ENCODE measurements around the gene PHYHIPL. TPM values are rescaled to one million over a fixed set of nuclear protein-coding genes. Genes with fewer than 3 reads are reported as not detected.

The PHYHIPL gene
- total RNA-seq, 2 donors from 2014 or later: 2.6 TPM; not detected in 1

GRCh38 chr10:59245686-59246085 lies 69.2 kb downstream of the PHYHIPL start:
- no peaks in the 10 kb centered on the region for H3K9me3 ChIP-seq
- no peaks in the 10 kb centered on the region for H3K36me3 ChIP-seq
- no peak overlapping the region for H3K27ac ChIP-seq
- no peak for ATAC-seq (ENCODE audit: insufficient number of reproducible peaks, low FRiP score, low read depth)
- H3K4me3 ChIP-seq: no peak overlapping the region
- peaks cover 0 to 2% of the 10 kb centered on the region in 2 donors for H3K4me1 ChIP-seq (ENCODE audit: control insufficient read depth in 1 of 2, low read depth in 2 of 2)
- DNase-seq (ENCODE audit: low spot score): no peak
- no peak for TF ChIP-seq CTCF (IDR thresholded peaks at IDR 0.05)
- H3K27me3 ChIP-seq (replicated peaks; ENCODE audit: insufficient read depth): no peaks in the 10 kb centered on the region

- DNase-seq (ENCODE audit: low spot score) (no peak), ATAC-seq (ENCODE audit: insufficient number of reproducible peaks, low FRiP score, low read depth) (no peak)
- Histone ChIP-seq H3K4me3 (no peak overlapping the region), H3K4me1 (ENCODE audit: control insufficient read depth in 1 of 2, low read depth in 2 of 2) (no peaks in the 10 kb centered on the region), H3K9me3 (no peaks in the 10 kb centered on the region), H3K27me3 (replicated peaks; ENCODE audit: insufficient read depth) (no peaks in the 10 kb centered on the region), H3K27ac (no peak overlapping the region), H3K36me3 (no peaks in the 10 kb centered on the region)
- TF ChIP-seq CTCF (IDR thresholded peaks at IDR 0.05): no peak
Observed at GRCh38 chr10:59252491-59252890, 76.0 kb downstream of the PHYHIPL start.

GRCh38 chr10:59255463-59255862 lies 79.0 kb downstream of the PHYHIPL start:
- no peak overlapping the region for H3K27ac ChIP-seq
- H3K36me3 ChIP-seq: no peaks in the 10 kb centered on the region
- no peaks in the 10 kb centered on the region for H3K27me3 ChIP-seq (replicated peaks; ENCODE audit: insufficient read depth)
- H3K9me3 ChIP-seq: no peaks in the 10 kb centered on the region
- no peak for ATAC-seq (ENCODE audit: insufficient number of reproducible peaks, low FRiP score, low read depth)
- H3K4me3 ChIP-seq: no peak overlapping the region
- no peak for DNase-seq (ENCODE audit: low spot score)
- TF ChIP-seq CTCF (IDR thresholded peaks at IDR 0.05): no peak
- H3K4me1 ChIP-seq (ENCODE audit: control insufficient read depth in 1 of 2, low read depth in 2 of 2): no peaks in the 10 kb centered on the region

- H3K9me3 ChIP-seq: no peaks in the 10 kb centered on the region
- no peaks in the 10 kb centered on the region for H3K36me3 ChIP-seq
- DNase-seq (ENCODE audit: low spot score): no peak
- no peaks in the 10 kb centered on the region for H3K27me3 ChIP-seq (replicated peaks; ENCODE audit: insufficient read depth)
- H3K4me1 ChIP-seq (ENCODE audit: control insufficient read depth in 1 of 2, low read depth in 2 of 2): no peaks in the 10 kb centered on the region
- H3K27ac ChIP-seq: no peak overlapping the region
- H3K4me3 ChIP-seq: no peak overlapping the region
- TF ChIP-seq CTCF (IDR thresholded peaks at IDR 0.05): no peak
- no peak for ATAC-seq (ENCODE audit: insufficient number of reproducible peaks, low FRiP score, low read depth)
Observed at GRCh38 chr10:59257224-59257623, 80.8 kb downstream of the PHYHIPL start.

GRCh38 chr10:59258890-59259289 lies 82.4 kb downstream of the PHYHIPL start:
- no peaks in the 10 kb centered on the region for H3K27me3 ChIP-seq (replicated peaks; ENCODE audit: insufficient read depth)
- DNase-seq (ENCODE audit: low spot score) (no peak), ATAC-seq (ENCODE audit: insufficient number of reproducible peaks, low FRiP score, low read depth) (no peak)
- no peak overlapping the region for H3K27ac ChIP-seq
- no peak for TF ChIP-seq CTCF (IDR thresholded peaks at IDR 0.05)
- H3K36me3 ChIP-seq: no peaks in the 10 kb centered on the region
- no peaks in the 10 kb centered on the region for H3K9me3 ChIP-seq
- H3K4me3 ChIP-seq: no peak overlapping the region
- H3K4me1 ChIP-seq (ENCODE audit: control insufficient read depth in 1 of 2, low read depth in 2 of 2): no peaks in the 10 kb centered on the region

All from thoracic aorta (tissue), 2 donors.